Fibroblast of villous mesenchyme (primary cell): ENCODE data around the gene THAP2. TPM values are rescaled to one million over a fixed set of nuclear protein-coding genes. Genes with fewer than 3 reads are reported as not detected.

Experiments used
- DNase-seq: peaks from one replicate; pipeline ENCODE4 v3.0.0-alpha.2; 2010; ENCODE audit warnings: low read depth
- H3K4me3 ChIP-seq: 2 replicates; pipeline ENCODE4 v1.5.1; 2011; ENCODE audit warnings: low read depth, mild to moderate bottlenecking, low read length
- CTCF ChIP-seq: IDR thresholded peaks from 2 replicates; pipeline ENCODE4 v1.5.1; 2012; ENCODE audit warnings: low read depth, mild to moderate bottlenecking, low read length; ENCODE audit not compliant: insufficient read depth
- total RNA-seq: library from RNA; depleted of rRNA; stranded (reverse); fragments of >200 nt; gene quantifications from 2 replicates; pipeline ENCODE4 v1.2.3, GENCODE V29; 2012

The THAP2 gene
- total RNA-seq, 1 donor = 6.0 TPM

- H3K4me3 ChIP-seq = no peak overlapping the region
- no peak for TF ChIP-seq CTCF
- no peak for DNase-seq
These were observed 17.6 kb upstream of the THAP2 start for GRCh38 chr12:71646512-71646911.

GRCh38 chr12:71648537-71648936 lies 15.6 kb upstream of the THAP2 start:
- TF ChIP-seq CTCF = no peak
- DNase-seq = no peak
- H3K4me3 ChIP-seq = no peak overlapping the region

GRCh38 chr12:71649401-71649800 lies 14.7 kb upstream of the THAP2 start:
- no peak for TF ChIP-seq CTCF
- no peak for DNase-seq
- no peak overlapping the region for H3K4me3 ChIP-seq

GRCh38 chr12:71652656-71653055 lies 11.4 kb upstream of the THAP2 start:
- TF ChIP-seq CTCF = no peak
- no peak overlapping the region for H3K4me3 ChIP-seq
- DNase-seq = peak; percentile 11

- no peak overlapping the region for H3K4me3 ChIP-seq
- TF ChIP-seq CTCF = no peak
- DNase-seq = no peak
These were observed 11.0 kb upstream of the THAP2 start for GRCh38 chr12:71653137-71653536.

GRCh38 chr12:71654200-71654599 lies 9.9 kb upstream of the THAP2 start:
- H3K4me3 ChIP-seq = no peak overlapping the region
- DNase-seq = no peak
- no peak for TF ChIP-seq CTCF

- no peak overlapping the region for H3K4me3 ChIP-seq
- no peak for TF ChIP-seq CTCF
- peak; percentile 16 for DNase-seq
These were observed 8.6 kb upstream of the THAP2 start for GRCh38 chr12:71655495-71655894.
